ENCODE measurements around the gene MAP3K10.

MAP3K10 gene

DNA sequence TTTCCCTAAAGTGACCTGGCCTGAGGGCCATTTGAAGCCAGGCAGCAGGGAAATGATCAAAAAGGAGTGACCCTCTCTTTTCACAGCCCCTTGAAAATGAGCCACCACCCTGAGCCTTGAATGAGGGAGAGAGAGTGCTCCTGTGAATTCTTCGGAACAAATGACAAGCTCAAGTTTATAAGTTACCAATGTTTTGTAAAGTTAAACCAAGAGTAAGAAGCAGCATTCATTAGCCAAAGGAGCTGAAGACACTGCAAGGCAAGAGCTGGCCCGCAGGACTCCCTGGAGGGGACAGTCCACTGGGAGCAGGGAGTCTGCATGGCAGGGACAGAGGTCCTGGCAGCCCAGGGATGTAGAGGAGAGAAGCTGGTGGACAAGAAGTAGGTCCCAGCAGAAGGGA is 52.0 kb downstream of the MAP3K10 start:
- H3K27me3 Mint-ChIP-seq = no peaks in the 10 kb centered on the region
- H3K36me3 Mint-ChIP-seq = peaks cover 36% of the 10 kb centered on the region
- no peak overlapping the region for H3K27ac Mint-ChIP-seq
- H3K4me3 Mint-ChIP-seq = no peak overlapping the region
- no peak for ATAC-seq
- no peaks in the 10 kb centered on the region for H3K9me3 Mint-ChIP-seq
- H3K4me1 Mint-ChIP-seq = peaks cover 3% of the 10 kb centered on the region

GRCh38 chr19:40244579-40245317 is 53.5 kb downstream of the MAP3K10 start:
- Mint-ChIP-seq H3K27me3 (no peaks in the 10 kb centered on the region), H3K4me1 (peaks cover 8% of the 10 kb centered on the region), H3K27ac (no peak overlapping the region), H3K4me3 (no peak overlapping the region), H3K36me3 (peaks cover 36% of the 10 kb centered on the region), H3K9me3 (no peaks in the 10 kb centered on the region)
- ATAC-seq = no peak

DNA sequence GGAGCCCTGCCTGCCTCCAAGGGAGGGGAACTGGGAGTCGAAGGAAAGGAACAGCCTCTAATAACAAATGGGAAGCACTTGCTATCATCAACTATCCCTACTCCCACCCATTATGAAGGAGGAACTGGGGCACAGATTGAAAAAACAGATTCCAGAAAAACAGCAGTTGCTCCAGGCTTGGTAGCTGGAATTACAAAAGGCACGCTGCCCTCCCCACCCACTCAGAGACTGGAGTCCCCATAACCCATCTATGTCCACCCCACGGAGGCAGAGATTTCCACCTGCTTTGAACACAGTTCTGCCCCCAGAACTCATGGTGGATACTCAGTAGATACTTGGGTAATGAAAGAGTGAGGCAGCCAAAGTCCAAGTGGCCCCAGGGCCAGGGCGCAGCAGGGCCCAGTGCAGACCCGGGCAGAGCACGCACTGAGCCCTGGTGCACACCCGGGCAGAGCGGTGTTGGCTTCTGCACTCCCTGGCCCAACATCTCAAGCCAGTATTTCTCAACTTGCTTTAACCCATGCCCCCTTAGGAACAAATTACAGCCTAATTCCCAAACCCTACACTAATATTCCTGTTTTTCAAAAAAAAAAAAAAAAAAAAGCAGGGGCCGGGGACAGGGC is 54.4 kb downstream of the MAP3K10 start:
- Mint-ChIP-seq H3K27me3 (no peaks in the 10 kb centered on the region), H3K9me3 (no peaks in the 10 kb centered on the region), H3K27ac (no peak overlapping the region), H3K4me1 (peaks cover 8% of the 10 kb centered on the region), H3K4me3 (no peak overlapping the region), H3K36me3 (peaks cover 40% of the 10 kb centered on the region)
- no peak for ATAC-seq

DNA sequence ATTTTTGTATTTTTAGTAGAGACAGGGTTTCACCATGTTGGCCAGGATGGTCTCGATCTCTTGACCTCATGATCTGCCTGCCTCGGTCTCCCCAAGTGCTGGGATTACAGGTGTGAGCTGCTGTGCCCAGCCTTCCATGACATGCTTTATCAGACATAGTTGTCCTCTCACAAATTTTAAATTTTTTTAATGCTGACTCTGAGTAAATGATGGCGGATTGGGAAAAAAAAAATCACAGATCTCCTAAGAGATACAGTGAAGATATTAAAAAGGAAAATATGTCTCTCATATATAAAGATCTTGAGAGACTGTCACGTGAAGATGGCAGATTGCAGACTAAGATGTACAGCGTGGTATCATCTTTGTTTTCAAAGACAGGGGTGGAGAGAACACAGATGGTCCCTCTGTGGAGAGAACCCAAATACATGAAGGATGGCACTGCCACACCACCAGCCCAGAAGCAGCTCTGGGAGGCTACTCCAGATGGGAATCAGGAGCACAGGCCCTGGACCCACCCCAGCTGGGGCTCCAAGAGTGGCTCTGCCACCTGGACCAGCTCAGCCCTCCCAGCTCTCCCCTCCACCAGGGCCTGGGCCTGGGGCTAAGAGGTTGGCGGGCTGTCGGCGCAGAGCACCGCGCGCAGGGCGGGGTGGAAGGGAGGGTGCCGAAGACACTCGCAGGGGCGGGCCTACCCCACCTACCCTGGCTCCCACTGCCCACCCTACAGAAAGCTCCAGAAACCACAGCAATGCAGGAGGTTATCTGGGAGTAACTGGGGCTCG is 55.3 kb downstream of the MAP3K10 start:
- Mint-ChIP-seq H3K4me1 (peaks cover 8% of the 10 kb centered on the region), H3K27ac (no peak overlapping the region), H3K4me3 (no peak overlapping the region)

GRCh38 chr19:40247178-40247577 is 56.0 kb downstream of the MAP3K10 start:
- H3K27me3 Mint-ChIP-seq = no peaks in the 10 kb centered on the region
- H3K36me3 Mint-ChIP-seq = peaks cover 33% of the 10 kb centered on the region
- no peak overlapping the region for H3K4me3 Mint-ChIP-seq
- no peaks in the 10 kb centered on the region for H3K9me3 Mint-ChIP-seq
- ATAC-seq = no peak
- peaks cover 9% of the 10 kb centered on the region for H3K4me1 Mint-ChIP-seq
- H3K27ac Mint-ChIP-seq = no peak overlapping the region

More for the DNA sequence above, 55.3 kb downstream of the MAP3K10 start:
- H3K9me3 Mint-ChIP-seq = no peaks in the 10 kb centered on the region
- peaks cover 33% of the 10 kb centered on the region for H3K36me3 Mint-ChIP-seq
- ATAC-seq = no peak
- H3K27me3 Mint-ChIP-seq = no peaks in the 10 kb centered on the region

- Mint-ChIP-seq H3K9me3 (no peaks in the 10 kb centered on the region), H3K27ac (peak overlapping the region; percentile 13), H3K36me3 (peaks cover 35% of the 10 kb centered on the region), H3K4me3 (no peak overlapping the region), H3K27me3 (no peaks in the 10 kb centered on the region), H3K4me1 (peaks cover 15% of the 10 kb centered on the region)
- ATAC-seq = no peak
Observed at GRCh38 chr19:40247735-40248262, 56.6 kb downstream of the MAP3K10 start.

- Mint-ChIP-seq H3K27me3 (no peaks in the 10 kb centered on the region), H3K9me3 (no peaks in the 10 kb centered on the region), H3K36me3 (peaks cover 47% of the 10 kb centered on the region), H3K4me1 (peaks cover 15% of the 10 kb centered on the region), H3K4me3 (no peak overlapping the region), H3K27ac (no peak overlapping the region)
- no peak for ATAC-seq
Observed at GRCh38 chr19:40249201-40249600, 58.0 kb downstream of the MAP3K10 start.

- no peak overlapping the region for H3K27ac Mint-ChIP-seq
Observed at GRCh38 chr19:40249781-40250180, 58.6 kb downstream of the MAP3K10 start.

GRCh38 chr19:40251244-40251643 is 60.0 kb downstream of the MAP3K10 start:
- Mint-ChIP-seq H3K4me3 (no peak overlapping the region), H3K27ac (no peak overlapping the region), H3K27me3 (no peaks in the 10 kb centered on the region), H3K36me3 (peaks cover 66% of the 10 kb centered on the region), H3K4me1 (peaks cover 28% of the 10 kb centered on the region), H3K9me3 (no peaks in the 10 kb centered on the region)
- ATAC-seq = no peak

More at GRCh38 chr19:40249781-40250180, 58.6 kb downstream of the MAP3K10 start:
- Mint-ChIP-seq H3K27me3 (no peaks in the 10 kb centered on the region), H3K36me3 (peaks cover 51% of the 10 kb centered on the region), H3K4me1 (peaks cover 15% of the 10 kb centered on the region), H3K4me3 (no peak overlapping the region), H3K9me3 (no peaks in the 10 kb centered on the region)
- ATAC-seq = no peak

DNA sequence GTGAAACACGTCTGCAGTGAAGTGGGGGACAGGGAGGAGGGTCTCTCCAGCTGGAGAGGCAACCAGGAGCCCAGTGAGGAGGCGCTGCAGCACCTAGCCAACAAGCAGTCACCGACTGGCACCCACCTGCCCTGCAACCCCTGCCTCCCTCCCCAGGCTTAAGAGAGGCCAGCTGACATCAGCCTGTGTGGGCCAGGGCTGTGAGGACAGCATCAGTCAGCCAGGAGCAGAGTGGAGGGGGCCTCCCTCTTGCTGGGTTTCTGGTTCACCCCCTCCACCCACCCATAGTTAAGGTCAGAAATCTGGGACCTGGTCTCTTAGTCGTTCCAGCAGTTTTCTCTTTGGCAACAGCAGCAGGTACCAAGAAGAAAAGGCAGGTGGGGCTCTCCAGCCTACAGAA is 60.8 kb downstream of the MAP3K10 start:
- Mint-ChIP-seq H3K27me3 (no peaks in the 10 kb centered on the region), H3K9me3 (no peaks in the 10 kb centered on the region), H3K4me1 (peaks cover 32% of the 10 kb centered on the region), H3K4me3 (no peak overlapping the region), H3K27ac (no peak overlapping the region), H3K36me3 (peaks cover 68% of the 10 kb centered on the region)
- no peak for ATAC-seq

- peaks cover 68% of the 10 kb centered on the region for H3K36me3 Mint-ChIP-seq
- H3K27ac Mint-ChIP-seq = no peak overlapping the region
- peaks cover 37% of the 10 kb centered on the region for H3K4me1 Mint-ChIP-seq
- H3K4me3 Mint-ChIP-seq = no peak overlapping the region
- no peak for ATAC-seq
- H3K9me3 Mint-ChIP-seq = no peaks in the 10 kb centered on the region
- no peaks in the 10 kb centered on the region for H3K27me3 Mint-ChIP-seq
Observed at GRCh38 chr19:40252395-40252794, 61.2 kb downstream of the MAP3K10 start.

- H3K4me3 Mint-ChIP-seq = no peak overlapping the region
- no peak for ATAC-seq
- H3K27ac Mint-ChIP-seq = no peak overlapping the region
- no peaks in the 10 kb centered on the region for H3K9me3 Mint-ChIP-seq
- no peaks in the 10 kb centered on the region for H3K27me3 Mint-ChIP-seq
- peaks cover 36% of the 10 kb centered on the region for H3K4me1 Mint-ChIP-seq
- peaks cover 60% of the 10 kb centered on the region for H3K36me3 Mint-ChIP-seq
Observed at GRCh38 chr19:40253611-40254092, 62.4 kb downstream of the MAP3K10 start.

- H3K27ac Mint-ChIP-seq = peak overlapping the region; percentile 22
- no peaks in the 10 kb centered on the region for H3K9me3 Mint-ChIP-seq
- peaks cover 60% of the 10 kb centered on the region for H3K36me3 Mint-ChIP-seq
- peaks cover 48% of the 10 kb centered on the region for H3K4me1 Mint-ChIP-seq
- no peaks in the 10 kb centered on the region for H3K27me3 Mint-ChIP-seq
- no peak overlapping the region for H3K4me3 Mint-ChIP-seq
- ATAC-seq = no peak
Observed at GRCh38 chr19:40254714-40255418, 63.6 kb downstream of the MAP3K10 start.

GRCh38 chr19:40255619-40256166 is 64.5 kb downstream of the MAP3K10 start:
- H3K27ac Mint-ChIP-seq = peak overlapping the region; percentile 22
- H3K9me3 Mint-ChIP-seq = no peaks in the 10 kb centered on the region
- ATAC-seq = no peak
- H3K36me3 Mint-ChIP-seq = peaks cover 53% of the 10 kb centered on the region
- peaks cover 48% of the 10 kb centered on the region for H3K4me1 Mint-ChIP-seq
- no peaks in the 10 kb centered on the region for H3K27me3 Mint-ChIP-seq
- no peak overlapping the region for H3K4me3 Mint-ChIP-seq
